ENCODE measurements around the gene BBOF1.

Gene BBOF1

DNA sequence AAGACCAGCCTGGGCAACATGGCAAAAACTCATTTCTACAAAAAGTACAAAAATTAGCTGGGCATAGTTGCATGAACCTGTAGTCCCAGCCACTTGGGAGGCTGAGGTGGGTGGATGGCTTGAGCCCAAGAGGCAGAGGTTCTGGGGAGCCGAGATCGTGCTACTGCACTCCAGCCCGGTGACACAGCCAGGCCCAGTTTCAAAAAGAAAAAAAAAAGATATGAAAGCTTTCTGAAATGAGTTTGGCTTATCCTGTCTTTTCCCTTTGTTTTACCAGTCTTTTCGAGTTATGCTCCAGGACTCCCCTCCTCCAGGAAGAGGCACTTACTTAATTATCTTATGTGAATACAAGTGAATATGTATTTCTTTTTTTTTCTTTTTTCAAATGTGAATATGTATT, 3.2 kb downstream of the BBOF1 start:
- POLR2A ChIA-PET = no interaction called here
- CTCF ChIA-PET = no interaction called here
- no peak for TF ChIP-seq CTCF (IDR thresholded peaks at IDR 0.05; ENCODE audit: control extremely low read depth, extremely low read depth, low read depth, missing control alignments)
- no peak for DNase-seq (ENCODE audit: extremely low spot score)

DNA sequence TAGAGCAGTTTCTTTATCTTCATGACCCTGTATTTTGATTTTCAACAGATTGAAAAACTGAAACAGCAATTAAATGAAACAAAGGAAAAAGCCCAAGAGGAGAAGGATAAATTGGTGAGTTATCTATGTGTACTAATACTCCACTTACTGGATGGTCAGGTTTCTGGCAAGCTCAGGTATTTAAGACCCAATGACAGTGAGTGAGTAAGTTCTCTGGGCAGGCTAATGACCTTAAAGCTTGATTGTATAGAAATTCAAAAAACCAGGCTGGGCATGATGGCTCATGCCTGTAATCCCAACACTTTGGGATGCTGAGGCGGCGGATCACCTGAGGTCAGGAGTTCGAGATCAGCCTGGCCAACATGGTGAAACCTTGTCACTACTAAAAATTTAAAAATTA, 10.0 kb downstream of the BBOF1 start:
- TF ChIP-seq CTCF (IDR thresholded peaks at IDR 0.05; ENCODE audit: control extremely low read depth, extremely low read depth, low read depth, missing control alignments) = no peak
- ChIA-PET POLR2A (no interaction called here), CTCF (no interaction called here)

GRCh38 chr14:74034572-74034971, 15.4 kb downstream of the BBOF1 start:
- ChIA-PET CTCF (interaction anchor here (1.2 kb wide), 1 partner anchor 306 kb away, joined by 3 read pairs; no protein-coding TSS in a partner anchor), POLR2A (no interaction called here)
- no peak for TF ChIP-seq CTCF (IDR thresholded peaks at IDR 0.05; ENCODE audit: control extremely low read depth, extremely low read depth, low read depth, missing control alignments)
- DNase-seq (ENCODE audit: extremely low spot score) = no peak

More for the DNA sequence above, 10.0 kb downstream of the BBOF1 start:
- DNase-seq (ENCODE audit: extremely low spot score) = no peak

GRCh38 chr14:74035556-74035955, 16.4 kb downstream of the BBOF1 start:
- TF ChIP-seq CTCF (IDR thresholded peaks at IDR 0.05; ENCODE audit: control extremely low read depth, extremely low read depth, low read depth, missing control alignments) = no peak
- no peak for DNase-seq (ENCODE audit: extremely low spot score)
- ChIA-PET CTCF (interaction anchor here (1.2 kb wide), 2 partner anchors 22 to 307 kb away, joined by 3 read pairs; no protein-coding TSS in a partner anchor), POLR2A (no interaction called here)

DNA sequence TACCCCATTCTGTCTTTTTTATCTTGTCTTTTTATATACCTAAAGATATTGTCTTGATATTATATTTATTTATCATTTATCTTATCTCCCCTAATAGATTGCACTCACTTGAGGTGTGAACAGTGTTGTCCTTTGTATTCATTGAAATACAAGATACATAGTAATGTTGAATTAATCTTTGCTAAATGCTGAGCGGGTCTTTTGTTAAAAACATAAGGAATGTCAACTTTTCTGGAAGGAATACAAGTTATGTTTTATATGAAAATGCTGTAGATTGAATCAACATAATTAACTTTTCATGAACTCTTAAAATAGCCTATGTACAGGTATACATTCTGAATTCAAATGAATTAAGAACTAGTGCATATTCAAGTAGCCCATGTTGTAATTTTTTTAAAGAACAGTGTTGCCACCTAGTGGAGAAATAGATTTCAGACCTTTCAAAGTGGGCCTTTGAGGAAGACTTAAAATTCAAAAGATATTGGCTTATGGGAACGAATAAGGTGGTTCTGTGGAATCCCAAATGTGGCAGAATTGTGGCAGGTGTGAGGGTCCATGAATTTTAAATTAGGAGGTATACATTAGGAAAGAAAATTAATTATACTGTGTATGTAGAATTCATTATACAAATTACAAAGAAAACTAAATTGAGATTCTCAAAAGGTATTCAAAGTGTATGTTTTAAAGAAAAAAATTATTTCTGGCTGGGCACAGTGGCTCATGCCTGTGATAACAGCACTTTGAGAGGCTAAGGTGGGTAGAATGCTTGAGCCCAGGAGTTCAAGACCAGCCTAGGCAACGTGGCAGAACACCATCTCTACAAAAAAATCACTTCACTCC, 19.1 kb downstream of the BBOF1 start:
- ChIA-PET POLR2A (no interaction called here), CTCF (interaction anchor here (1.1 to 2.0 kb wide), 3 partner anchors 23 to 309 kb away, joined by 3 to 6 read pairs (median 5); no protein-coding TSS in a partner anchor)
- peak; percentile 54 for DNase-seq (ENCODE audit: extremely low spot score)
- TF ChIP-seq CTCF (IDR thresholded peaks at IDR 0.05; ENCODE audit: control extremely low read depth, extremely low read depth, low read depth, missing control alignments) = peak; percentile 60

DNA sequence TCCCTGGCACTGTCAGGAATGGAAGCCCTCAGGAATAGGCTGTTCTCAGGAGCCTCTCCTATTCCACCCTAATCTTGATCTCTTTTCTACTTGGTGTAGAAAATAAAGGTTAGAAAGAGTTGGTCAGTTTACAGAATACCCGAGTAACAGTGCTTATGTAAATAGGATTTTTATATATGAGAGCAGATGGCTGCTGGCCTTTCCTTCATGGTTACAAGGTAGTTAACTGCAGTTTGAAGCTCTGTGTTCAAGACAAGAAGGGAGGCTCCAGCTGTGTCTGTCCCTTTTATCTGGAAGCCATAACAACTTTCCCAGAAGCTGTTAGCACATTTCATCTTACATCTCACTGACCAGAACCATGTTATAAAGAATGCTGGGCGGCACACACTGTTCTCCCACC, 23.1 kb downstream of the BBOF1 start:
- no peak for TF ChIP-seq CTCF (IDR thresholded peaks at IDR 0.05; ENCODE audit: control extremely low read depth, extremely low read depth, low read depth, missing control alignments)
- DNase-seq (ENCODE audit: extremely low spot score) = no peak
- CTCF ChIA-PET = interaction anchor here (1.2 to 4.4 kb wide), 3 partner anchors 10 to 313 kb away, joined by 3 to 11 read pairs (median 4); no protein-coding TSS in a partner anchor

More for the DNA sequence above, 23.1 kb downstream of the BBOF1 start:
- POLR2A ChIA-PET = no interaction called here

Measured in GM10248 (cell line).